Left hindlimb (tissue), 1 donor: ENCODE results near the gene GPR176.
A peak's percentile ranks its signal among the peaks of the same experiment; 100 is the strongest.

Experiments used
- DNase-seq: peaks from one replicate; pipeline ENCODE4 v3.0.0-alpha.2; 2018

Gene GPR176, protein sequence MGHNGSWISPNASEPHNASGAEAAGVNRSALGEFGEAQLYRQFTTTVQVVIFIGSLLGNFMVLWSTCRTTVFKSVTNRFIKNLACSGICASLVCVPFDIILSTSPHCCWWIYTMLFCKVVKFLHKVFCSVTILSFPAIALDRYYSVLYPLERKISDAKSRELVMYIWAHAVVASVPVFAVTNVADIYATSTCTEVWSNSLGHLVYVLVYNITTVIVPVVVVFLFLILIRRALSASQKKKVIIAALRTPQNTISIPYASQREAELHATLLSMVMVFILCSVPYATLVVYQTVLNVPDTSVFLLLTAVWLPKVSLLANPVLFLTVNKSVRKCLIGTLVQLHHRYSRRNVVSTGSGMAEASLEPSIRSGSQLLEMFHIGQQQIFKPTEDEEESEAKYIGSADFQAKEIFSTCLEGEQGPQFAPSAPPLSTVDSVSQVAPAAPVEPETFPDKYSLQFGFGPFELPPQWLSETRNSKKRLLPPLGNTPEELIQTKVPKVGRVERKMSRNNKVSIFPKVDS

DNA sequence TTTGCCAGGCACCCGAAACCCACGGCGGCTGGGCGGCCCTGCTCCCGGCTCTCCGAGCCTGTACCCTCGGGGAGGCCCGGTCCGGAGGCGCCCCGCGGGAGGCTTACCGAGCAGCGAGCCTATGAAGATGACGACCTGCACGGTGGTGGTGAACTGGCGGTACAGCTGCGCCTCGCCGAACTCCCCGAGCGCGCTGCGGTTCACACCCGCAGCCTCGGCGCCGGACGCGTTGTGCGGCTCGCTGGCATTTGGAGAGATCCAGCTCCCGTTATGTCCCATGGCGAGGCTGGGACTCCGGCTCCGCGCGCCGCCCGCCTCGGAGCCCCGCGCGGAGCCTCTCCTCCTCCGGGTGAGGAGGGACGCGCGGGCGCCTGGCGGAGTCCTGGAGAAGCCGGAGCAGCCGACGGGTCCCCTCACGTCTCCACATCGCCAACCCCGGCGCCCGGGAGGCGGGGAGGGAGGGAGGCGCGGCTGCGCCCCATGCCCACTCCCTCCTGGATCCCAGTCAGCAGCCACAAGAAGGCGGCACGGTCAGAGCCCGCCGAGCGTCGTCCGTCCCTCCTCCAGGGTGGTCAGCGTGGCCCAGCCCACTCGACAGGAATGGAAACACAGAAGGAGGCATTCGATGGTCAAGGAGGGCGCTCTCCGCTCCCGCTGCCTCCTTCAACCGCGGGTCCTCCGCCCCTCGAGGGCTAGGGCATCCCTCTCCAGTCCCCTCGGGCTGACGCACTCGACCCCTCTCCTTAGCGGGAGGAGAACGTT lies at the start of gene GPR176:
Gene GPR176, minus strand, starts transcription at position 519 of the 762 bp plus-strand sequence. Its CDS starts 240 bp downstream, at position 279.
- DNase-seq = peak; percentile 78

DNA sequence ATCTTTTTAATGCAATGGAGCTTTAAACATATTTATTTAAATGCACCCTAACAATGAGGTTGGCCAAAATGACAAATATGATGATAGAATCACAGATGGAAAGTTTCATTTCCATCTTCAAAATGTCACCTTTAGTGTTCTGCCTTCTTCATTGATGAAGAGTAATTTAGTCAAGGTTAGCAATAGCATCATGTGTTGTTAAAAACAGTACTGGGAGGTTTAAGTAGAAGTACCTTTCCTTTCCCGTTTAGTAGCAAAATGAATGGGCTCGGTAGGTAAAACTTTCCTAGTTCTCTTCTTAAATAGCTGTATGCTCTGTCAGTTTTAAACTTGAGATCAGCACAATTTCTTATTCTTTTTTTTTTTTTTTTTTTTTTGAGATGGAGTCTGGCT lies 48.9 kb upstream of the GPR176 start:
- DNase-seq = no peak

DNA sequence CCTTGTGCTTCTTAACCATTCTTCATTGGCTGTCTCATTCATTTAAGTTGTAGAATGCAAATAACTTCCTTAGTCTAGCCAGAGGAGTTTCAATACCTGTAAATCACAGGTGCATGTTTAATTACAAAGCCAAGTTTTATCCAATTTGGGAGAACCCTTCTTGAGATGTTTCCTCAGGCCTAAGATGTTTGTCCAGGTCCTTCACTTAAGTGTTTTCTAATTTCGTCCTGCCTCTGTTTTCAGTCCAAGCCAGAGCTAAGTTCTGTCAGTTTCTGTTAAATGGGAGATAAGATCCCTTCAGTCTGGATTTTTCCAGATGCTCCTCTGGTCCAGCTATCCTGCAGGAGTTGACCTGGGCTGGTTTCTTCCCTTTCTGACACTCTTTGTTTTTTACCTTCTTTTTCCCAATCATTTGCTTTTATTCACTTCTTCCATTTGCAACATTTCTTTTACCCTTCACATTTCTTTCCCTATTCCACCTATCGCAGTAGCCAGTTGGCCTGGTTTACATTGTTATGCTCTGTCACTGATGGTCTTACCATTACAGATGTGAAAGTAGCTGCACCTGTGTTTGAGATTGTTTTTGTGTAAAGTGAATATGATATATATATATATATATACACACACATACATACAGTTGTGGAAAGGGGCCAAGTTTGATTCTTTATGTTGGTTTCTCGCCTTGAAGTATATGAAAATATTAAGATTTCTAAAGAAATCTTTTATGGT lies 48.4 kb upstream of the GPR176 start:
- no peak for DNase-seq

DNA sequence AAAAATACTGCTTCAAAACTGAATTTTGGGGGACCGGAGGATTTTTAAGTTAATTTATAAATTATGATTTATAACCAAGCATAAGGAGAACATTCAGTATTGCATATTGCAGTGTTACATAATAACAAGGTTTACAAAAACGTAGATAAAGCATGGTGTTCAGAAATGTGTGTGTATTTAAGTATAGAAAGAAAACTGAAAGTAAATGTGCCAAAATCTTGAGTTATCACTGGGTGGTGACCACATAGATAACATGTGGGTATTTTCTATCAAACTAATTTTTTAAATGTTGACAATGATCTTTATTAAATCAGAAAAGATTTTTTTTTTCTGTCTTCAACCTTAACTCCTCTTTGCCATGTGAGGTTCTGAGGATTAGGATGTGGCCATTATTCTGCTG lies 46.5 kb upstream of the GPR176 start:
- no peak for DNase-seq

DNA sequence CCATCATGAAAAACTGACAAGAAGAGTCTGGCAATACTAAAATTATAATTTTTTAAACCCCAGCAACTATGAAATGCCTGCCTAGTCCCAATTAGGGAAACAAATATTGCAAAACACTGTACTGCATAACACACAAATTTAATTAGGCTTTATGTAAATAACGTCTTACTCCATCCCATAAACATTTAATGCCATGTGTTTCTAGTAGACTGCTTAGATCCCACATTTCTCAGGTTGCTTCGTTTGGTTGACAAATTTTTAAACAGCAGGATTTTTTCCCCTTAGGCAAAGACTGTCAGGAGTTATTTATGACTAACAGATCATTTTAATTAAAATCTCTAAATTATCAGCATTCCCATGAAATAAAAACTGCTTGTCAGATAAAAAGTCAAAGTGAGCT lies 43.7 kb upstream of the GPR176 start:
- DNase-seq = no peak

DNA sequence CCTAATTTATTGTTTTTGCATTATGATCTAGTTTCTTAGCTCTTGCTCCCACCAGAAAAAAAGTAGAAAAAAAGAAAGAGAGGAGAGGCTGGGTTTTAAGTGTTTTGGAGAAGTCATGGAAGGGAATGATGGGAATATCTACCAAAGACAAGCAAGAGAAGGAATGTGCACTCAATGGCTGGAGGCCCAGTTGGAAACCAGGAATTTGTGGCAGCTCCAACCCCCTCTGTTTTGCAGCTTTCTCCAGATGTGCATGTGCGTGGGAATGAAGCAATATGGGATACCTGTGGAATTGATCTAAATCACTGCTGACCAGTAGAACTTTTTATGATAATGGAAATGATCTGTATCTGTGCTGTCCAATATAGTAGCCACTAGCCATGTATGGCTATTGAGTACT lies 41.0 kb upstream of the GPR176 start:
- peak; percentile 35 for DNase-seq

DNA sequence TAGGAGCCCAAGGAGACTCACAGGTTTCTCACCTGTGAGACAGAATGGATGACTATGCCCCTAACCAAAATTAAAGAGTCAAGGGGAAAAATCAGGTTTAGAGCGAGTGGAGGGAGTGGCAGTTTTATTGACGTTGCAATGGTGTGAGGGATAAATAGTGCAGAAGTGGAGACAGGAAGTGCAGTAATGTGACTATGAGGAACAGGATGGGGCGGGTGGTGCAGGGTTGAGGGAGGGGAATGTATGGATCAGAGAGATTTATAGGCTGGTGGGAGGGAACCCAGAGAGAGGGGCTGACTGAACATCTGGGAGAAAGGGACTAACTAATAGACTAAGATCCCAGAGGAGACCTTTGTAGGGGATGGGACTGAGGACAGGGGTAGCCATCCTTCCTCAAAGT lies 40.3 kb upstream of the GPR176 start:
- DNase-seq = no peak

DNA sequence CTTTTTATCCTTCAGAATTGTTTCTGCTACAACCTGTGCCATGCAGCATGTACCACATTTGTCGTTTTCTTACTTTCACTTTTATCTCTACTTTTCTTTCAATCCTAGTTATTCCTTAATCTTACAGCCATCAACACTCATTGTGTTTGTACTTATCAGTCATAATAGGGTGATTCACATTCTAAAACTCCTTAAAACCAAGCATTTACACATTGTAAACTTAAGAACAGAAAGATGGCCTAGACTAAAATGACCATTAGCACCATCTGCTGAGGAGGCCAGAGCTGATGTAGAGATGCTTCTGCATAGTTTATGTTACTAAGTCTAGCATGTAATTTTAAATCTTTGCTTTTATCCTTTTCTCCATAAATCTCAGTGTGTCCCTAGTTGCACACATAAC lies 39.3 kb upstream of the GPR176 start:
- no peak for DNase-seq

DNA sequence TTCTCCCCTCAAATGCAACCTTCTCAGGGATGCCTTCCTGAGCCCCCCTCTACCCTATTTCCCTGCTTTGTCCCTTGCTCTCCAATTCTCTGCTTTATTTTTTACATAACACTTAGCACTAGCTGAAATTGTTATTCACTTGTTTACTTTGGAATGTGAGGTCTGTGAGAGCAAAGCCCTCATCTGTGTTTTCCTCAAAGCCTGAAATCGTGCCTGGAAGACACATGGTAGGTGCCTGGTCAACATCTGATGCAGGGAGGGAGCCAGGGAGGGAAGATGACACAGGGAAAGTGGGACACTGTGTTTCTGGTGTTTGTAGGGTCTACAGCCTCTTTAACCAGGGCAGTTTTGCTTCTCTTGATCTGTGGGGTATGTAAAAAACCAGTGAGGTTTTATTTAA lies 37.4 kb upstream of the GPR176 start:
- DNase-seq = no peak

DNA sequence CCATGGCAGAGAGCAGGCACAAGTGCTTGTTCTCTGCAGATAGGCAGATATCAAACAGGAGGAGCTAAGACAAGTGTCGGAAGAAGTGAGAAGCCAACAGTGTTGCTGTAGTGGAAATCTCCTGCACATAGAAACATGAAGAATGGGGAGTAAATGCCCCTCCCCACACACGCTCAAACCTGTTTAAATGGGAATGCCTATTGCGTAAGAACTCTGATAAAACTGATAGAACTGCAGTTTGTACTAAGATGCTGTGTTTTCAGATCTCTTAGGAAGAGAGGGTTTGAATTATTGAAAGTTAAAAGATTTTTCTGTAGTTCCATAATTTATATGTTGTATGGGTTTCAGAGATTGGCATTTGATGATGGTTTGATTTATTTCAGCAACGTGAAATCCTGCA lies 33.5 kb upstream of the GPR176 start:
- no peak for DNase-seq

DNA sequence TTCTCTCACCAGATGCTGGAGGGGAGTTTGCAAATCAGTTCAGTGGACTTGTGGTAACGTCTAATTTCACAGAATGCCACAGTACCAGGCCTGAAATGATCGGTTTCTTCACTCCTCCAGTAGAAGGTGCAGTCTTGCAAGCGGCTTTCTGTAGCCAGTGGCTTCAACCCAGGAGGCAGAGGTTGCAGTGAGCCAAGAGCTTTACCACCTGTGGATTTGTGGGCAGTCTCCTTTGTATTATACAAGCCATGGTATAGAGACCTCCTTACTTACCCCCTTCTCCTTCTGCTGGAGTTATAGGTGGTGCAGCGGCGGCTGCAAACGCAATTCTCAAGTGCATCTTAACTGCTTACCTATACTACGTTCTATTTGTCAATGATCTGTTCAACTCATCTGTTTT lies 31.5 kb upstream of the GPR176 start:
- DNase-seq = no peak

DNA sequence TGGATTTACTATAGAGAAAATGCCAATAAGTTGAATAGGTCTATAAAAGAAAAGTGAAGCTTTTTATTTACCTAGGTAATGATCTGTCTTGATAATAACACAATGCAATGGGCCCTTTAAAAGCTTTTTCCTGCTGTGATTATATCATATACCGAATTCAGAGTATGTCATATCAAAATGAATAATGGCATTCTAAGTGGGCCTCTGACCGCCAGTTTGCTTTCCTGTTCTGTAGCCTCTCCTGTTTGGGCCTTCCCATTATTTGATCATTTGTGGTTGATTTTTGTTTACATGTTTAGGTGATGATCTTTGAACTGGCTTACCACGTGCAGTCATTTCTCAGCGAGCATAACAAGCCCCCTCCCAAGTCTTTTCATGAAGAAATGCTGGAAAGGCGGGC lies 28.8 kb upstream of the GPR176 start:
- no peak for DNase-seq

DNA sequence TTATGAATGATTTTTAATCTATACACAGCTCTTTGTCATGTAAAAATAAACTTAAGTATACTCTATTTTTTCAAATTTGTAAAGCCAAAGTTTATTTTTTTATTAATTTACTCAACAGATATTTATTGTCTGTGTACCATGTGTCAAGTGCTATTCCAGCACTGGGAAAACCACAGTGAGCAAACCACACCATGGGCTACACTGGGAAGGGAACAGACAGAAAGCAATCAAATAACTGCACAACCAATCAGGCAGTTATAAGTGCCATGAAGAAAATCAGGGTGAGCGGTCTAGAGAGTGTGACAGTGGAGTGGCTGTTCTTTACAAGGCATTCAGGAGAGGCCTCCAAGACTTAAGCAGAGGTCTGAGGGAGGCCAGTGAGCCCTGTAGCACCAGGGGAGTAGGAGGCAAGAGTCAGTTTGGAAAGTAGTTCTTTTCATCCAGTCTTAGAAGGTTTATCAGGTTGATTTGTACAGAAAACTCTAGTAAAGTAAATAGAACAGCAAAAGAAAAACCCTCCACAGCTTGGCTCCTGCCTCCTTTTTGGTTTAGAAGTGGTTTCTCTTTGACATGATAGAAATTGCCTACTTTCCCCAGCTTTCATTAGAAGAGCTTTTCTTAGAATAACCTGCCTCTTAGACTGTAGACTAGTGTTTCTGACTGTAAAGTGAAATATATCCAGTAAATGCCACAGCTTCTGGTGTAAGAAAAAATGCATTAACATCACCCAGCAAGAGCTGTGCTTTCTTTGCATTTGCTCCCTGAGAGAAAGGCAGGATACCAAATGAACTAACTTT lies 27.5 kb upstream of the GPR176 start:
- no peak for DNase-seq

DNA sequence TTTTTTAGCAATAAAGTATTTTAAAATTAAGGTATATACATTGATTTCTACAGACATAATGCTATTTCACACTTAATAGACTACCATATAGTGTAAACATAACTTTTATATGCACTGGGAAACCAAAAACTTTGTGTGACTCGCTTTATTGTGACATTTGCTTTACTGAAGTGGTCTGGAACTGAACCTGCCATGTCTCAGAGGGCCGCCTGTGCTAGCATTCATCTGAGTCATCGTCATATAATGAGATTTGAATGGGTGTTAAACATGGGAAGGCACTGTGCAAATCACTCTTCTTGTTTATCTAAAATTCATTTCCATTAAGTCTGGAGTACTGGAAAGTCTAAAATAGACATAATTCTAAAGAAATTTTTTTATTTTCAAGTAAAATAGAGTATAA lies 26.8 kb upstream of the GPR176 start:
- DNase-seq = no peak

DNA sequence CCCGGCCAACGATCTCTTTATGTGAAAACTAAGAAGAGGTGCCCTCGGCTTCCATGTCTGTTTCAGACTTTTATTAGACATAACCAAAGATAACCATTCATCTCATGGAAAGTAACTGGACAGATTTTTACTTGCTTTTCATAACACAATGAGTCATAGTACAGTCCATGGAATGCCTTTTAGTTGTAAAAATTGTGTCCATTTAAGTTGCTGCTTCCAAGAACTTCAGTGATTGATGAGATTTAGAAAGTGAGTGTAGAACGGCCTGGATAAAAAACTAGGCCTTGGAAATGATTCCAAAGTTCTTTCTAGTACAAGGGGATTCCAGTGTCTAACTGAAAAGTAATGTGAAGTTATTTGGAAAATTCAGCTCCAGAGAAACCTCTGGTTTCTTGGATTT lies 24.7 kb upstream of the GPR176 start:
- DNase-seq = no peak

DNA sequence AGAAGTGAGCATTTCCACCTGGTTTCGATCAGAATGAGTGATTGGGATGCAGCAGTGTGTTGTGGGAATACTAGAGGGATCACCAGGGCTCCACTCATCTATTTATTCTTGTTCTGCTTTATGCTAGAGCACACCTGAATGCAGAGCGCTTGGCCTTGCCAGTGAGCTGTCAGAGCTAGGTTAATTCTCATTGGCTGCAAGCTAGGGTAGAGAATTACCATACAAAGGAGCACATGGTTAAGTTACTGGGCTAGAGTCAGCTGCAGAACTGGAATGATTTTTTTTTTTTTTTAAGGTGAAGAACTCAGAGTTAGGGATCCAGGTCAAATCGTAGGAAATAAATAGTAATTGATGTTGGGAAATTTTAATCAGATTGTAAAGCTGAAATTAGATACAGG lies 22.7 kb upstream of the GPR176 start:
- DNase-seq = no peak

DNA sequence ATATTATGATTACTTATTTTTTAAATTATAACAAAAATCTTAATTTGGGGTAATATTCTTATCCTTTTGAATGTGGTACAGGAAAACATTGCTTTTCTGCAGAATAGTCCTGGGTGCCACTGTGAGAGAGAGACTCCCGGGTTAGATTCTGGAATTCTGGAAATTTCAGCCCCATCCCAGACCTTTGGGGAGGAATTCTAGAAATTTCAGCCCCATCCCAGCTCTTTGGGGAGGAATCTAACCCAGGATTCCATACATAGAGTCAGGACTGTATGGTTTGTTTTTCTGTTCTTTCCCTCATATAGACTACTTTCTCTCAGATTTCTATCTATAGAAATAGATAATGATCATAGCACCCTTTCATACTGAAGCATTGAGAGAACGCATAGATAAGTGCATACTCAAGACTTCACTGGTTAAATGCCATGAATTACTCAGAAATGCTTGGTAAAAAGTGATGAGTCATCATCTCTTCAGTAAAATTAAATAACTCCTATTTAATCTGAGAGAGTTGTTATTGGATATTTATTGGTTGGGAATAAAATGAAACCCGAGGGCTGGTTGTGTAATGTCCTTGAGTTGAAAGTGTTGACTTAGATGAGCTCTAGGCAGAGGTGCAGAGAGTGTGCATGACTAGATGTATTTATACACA lies 22.2 kb upstream of the GPR176 start:
- DNase-seq = no peak

DNA sequence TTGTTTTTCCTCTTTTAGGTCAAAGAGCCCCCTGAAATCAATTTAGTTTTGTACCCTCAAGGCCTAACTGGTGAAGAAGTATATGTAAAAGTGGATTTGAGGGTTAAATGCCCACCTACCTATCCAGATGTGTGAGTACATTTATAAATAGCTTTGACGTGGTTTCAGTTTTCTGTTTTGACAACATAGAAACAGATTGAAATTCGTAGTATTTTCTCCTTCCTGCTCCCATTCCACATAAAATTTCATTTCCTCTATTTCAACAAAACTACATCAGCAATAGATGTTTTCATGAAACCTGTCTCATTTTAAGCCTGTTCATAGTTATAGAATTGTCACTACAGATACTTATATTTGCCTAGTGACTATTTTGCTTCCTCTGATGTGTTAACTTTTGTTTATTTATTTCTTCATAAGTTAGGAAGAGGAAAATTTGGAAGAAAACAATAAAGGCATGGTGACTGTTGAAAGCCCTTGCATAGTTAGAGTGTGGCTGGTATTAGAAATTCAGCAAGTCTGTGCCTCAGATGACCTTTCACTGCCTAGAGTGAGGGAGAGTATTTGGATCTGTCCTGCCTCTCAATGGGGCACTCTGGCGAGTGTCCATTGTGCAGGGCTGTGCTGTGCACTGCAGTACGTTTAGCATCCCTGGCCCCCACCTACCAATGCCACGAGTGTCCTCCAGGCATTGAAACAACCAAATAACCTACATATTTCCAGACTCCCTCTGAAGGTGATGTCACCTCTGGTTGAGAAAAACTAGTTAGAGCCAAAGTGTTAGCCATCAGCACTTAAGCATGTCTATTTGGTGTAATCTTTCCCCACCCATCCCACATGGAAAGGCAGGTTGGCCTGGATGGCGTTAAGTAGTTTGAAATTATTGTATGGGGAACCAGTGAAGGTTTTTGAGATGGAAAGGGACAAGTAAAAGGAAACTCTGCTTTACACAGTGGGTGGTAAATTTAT lies 19.7 kb upstream of the GPR176 start:
- no peak for DNase-seq

DNA sequence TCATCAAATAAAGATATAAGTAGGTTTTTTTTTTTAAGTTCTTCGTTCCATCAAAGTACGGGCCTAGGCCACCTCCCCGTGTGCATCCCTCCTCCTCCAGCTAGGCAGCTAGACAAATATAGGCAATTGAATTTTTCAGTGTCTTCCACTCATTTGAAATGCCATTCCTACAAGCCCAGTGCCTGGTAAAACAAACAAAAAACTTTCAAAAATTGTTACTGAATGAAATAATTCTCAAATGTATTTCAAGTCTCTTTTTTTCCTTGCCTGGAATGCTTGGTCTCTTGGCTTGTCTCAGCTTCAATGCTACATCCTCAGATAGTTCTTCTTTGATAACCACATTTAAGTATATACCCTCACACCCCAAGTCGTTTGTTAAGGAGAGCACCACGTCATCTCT lies 17.6 kb upstream of the GPR176 start:
- no peak for DNase-seq

DNA sequence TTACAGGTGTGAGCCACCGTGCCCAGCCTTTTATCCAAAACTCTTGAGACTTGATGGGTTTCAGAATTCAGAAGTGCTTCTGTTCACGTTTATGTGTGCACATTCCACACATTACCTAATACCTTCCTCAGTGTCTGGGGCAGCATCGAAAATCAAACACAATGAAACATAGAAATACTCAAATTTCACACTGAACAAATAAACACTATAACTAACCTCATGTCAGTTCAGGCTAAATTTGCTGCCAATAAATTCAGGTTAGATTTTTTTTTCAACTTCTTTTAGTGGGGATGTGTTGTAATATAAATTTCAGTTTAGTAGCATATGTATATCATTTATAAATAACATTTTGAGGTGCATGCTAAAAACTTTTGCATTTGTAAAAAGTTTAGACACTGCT lies 16.6 kb upstream of the GPR176 start:
- no peak for DNase-seq

DNA sequence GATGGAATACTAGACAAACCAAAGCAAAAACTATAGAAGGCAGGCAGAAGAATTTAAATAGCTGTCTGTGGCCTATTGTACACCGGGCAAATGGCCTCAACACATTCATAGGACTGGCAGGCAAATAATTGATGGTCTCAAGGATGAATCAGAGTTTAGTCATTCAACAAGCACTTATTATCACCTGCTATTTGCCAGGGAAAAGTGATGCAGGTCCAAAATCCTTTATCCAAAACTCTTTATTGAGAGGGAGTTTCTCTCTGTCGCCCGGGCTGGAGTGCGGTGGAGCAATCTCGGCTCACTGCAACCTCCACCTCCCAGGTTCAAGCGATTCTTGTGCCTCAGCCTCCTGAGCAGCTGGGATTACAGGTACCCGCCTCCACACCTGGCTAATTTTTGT lies 16.1 kb upstream of the GPR176 start:
- DNase-seq = no peak
